Upper lobe of right lung (tissue), 1 donor: ENCODE measurements around the gene IQGAP2. TPM values are rescaled to one million over a fixed set of nuclear protein-coding genes. Genes with fewer than 3 reads are reported as not detected.

Experiments
- ATAC-seq: fragments of 200-7000 bp; cut with Tn5 transposase; one replicate; pipeline ENCODE4 v1.9.1; 2020; ENCODE audit warnings: mild to moderate bottlenecking, moderate library complexity
- DNase-seq: peaks from one replicate; pipeline ENCODE4 v3.0.0-alpha.2; 2020
- H3K27ac ChIP-seq: fragments of 200-600 bp; one replicate; pipeline ENCODE4 v1.8.0; 2022
- H3K27me3 ChIP-seq: fragments of 200-600 bp; one replicate; pipeline ENCODE4 v1.8.0; 2022; ENCODE audit warnings: mild to moderate bottlenecking
- H3K36me3 ChIP-seq: fragments of 200-600 bp; one replicate; pipeline ENCODE4 v1.8.0; 2022
- H3K4me1 ChIP-seq: fragments of 200-600 bp; one replicate; pipeline ENCODE4 v1.8.0; 2022
- H3K4me3 ChIP-seq: fragments of 200-600 bp; one replicate; pipeline ENCODE4 v1.8.0; 2022; ENCODE audit warnings: mild to moderate bottlenecking
- H3K9me3 ChIP-seq: fragments of 200-600 bp; one replicate; pipeline ENCODE4 v1.8.0; 2022
- intact Hi-C: fragments of 100-400 bp; cut with DNase I; formaldehyde crosslinking; loops from one replicate; pipeline ENCODE4 v1.11.0; 2022
- long read RNA-seq: library from polyadenylated mRNA; unstranded; transcript quantifications from one replicate; pipeline ENCODE4 v2.0.0, GENCODE V29; 2021
- total RNA-seq: library from RNA; stranded (reverse); fragmentation: NEBNext Ultra II Directional; extraction: Animal tissue kit (Norgen Biotek cat#: 25700); gene quantifications from one replicate; pipeline ENCODE4 v1.2.1, GENCODE V29; 2021
- TF ChIP-seq, protein P1 (sequence below): fragments of 200-600 bp; IDR thresholded peaks from one replicate; pipeline ENCODE4 v1.8.0; 2022; ENCODE audit warnings: antibody characterized with exemption
- donor health status: DM: no; HTN: yes; CAD: no; lungs with severe emphysema.

The IQGAP2 gene, protein sequence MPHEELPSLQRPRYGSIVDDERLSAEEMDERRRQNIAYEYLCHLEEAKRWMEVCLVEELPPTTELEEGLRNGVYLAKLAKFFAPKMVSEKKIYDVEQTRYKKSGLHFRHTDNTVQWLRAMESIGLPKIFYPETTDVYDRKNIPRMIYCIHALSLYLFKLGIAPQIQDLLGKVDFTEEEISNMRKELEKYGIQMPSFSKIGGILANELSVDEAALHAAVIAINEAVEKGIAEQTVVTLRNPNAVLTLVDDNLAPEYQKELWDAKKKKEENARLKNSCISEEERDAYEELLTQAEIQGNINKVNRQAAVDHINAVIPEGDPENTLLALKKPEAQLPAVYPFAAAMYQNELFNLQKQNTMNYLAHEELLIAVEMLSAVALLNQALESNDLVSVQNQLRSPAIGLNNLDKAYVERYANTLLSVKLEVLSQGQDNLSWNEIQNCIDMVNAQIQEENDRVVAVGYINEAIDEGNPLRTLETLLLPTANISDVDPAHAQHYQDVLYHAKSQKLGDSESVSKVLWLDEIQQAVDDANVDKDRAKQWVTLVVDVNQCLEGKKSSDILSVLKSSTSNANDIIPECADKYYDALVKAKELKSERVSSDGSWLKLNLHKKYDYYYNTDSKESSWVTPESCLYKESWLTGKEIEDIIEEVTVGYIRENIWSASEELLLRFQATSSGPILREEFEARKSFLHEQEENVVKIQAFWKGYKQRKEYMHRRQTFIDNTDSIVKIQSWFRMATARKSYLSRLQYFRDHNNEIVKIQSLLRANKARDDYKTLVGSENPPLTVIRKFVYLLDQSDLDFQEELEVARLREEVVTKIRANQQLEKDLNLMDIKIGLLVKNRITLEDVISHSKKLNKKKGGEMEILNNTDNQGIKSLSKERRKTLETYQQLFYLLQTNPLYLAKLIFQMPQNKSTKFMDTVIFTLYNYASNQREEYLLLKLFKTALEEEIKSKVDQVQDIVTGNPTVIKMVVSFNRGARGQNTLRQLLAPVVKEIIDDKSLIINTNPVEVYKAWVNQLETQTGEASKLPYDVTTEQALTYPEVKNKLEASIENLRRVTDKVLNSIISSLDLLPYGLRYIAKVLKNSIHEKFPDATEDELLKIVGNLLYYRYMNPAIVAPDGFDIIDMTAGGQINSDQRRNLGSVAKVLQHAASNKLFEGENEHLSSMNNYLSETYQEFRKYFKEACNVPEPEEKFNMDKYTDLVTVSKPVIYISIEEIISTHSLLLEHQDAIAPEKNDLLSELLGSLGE (N-terminal part only)
- 31.0 TPM for total RNA-seq
- long read RNA-seq, full-length matches to known transcripts = 11 of 32 reads
- long read RNA-seq, partial matches to known transcripts = 12 of 32 reads
- long read RNA-seq, other reads (novel, unspliced or antisense) = 9 of 32 reads

- H3K36me3 ChIP-seq = no peaks in the 10 kb centered on the region
- ATAC-seq = peak; percentile 93
- intact Hi-C loops = no loop called here
Observed at GRCh38 chr5:76402886-76403765, at the start of gene IQGAP2. IQGAP2 (plus strand) TSS chr5:76403285; CDS start chr5:76403546, 261 bp downstream.

DNA sequence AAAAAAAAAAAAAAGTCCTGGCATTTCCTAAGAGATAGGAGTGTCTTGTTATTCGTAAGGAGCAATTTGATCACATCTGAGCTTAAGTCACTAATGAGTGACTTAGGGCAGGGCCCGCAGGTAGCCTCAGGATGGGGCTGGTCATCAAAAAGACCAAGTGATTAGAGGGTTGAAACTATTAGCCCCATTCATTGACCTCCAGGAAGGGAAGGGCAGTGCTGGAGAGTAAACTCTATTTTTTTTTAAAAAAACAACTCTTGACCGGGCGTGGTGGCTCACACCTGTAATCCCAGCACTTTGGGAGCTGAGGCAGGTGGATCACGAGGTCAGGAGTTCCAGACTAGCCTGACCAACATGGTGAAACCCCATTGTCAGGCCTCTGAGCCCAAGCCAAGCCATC, 46.2 kb upstream of the IQGAP2 start:
- H3K27ac ChIP-seq = no peak overlapping the region
- ATAC-seq (no peak), DNase-seq (no peak)
- no peaks in the 10 kb centered on the region for H3K36me3 ChIP-seq
- TF ChIP-seq, protein P1, sequence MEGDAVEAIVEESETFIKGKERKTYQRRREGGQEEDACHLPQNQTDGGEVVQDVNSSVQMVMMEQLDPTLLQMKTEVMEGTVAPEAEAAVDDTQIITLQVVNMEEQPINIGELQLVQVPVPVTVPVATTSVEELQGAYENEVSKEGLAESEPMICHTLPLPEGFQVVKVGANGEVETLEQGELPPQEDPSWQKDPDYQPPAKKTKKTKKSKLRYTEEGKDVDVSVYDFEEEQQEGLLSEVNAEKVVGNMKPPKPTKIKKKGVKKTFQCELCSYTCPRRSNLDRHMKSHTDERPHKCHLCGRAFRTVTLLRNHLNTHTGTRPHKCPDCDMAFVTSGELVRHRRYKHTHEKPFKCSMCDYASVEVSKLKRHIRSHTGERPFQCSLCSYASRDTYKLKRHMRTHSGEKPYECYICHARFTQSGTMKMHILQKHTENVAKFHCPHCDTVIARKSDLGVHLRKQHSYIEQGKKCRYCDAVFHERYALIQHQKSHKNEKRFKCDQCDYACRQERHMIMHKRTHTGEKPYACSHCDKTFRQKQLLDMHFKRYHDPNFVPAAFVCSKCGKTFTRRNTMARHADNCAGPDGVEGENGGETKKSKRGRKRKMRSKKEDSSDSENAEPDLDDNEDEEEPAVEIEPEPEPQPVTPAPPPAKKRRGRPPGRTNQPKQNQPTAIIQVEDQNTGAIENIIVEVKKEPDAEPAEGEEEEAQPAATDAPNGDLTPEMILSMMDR = no peak
- H3K4me3 ChIP-seq = no peak overlapping the region
- no peaks in the 10 kb centered on the region for H3K9me3 ChIP-seq
- H3K4me1 ChIP-seq = no peaks in the 10 kb centered on the region
- H3K27me3 ChIP-seq = no peaks in the 10 kb centered on the region
- intact Hi-C loops = no loop called here

More at GRCh38 chr5:76402886-76403765, at the start of gene IQGAP2:
- DNase-seq = peak; percentile 91
- TF ChIP-seq, protein P1 = peak; percentile 78
- peak within 1 kb of the TSS; percentile 76 for H3K27ac ChIP-seq
- H3K4me1 ChIP-seq = peaks cover 10% of the 10 kb centered on the region
- no peaks in the 10 kb centered on the region for H3K9me3 ChIP-seq
- no peaks in the 10 kb centered on the region for H3K27me3 ChIP-seq
- H3K4me3 ChIP-seq = peak within 1 kb of the TSS; percentile 69

DNA sequence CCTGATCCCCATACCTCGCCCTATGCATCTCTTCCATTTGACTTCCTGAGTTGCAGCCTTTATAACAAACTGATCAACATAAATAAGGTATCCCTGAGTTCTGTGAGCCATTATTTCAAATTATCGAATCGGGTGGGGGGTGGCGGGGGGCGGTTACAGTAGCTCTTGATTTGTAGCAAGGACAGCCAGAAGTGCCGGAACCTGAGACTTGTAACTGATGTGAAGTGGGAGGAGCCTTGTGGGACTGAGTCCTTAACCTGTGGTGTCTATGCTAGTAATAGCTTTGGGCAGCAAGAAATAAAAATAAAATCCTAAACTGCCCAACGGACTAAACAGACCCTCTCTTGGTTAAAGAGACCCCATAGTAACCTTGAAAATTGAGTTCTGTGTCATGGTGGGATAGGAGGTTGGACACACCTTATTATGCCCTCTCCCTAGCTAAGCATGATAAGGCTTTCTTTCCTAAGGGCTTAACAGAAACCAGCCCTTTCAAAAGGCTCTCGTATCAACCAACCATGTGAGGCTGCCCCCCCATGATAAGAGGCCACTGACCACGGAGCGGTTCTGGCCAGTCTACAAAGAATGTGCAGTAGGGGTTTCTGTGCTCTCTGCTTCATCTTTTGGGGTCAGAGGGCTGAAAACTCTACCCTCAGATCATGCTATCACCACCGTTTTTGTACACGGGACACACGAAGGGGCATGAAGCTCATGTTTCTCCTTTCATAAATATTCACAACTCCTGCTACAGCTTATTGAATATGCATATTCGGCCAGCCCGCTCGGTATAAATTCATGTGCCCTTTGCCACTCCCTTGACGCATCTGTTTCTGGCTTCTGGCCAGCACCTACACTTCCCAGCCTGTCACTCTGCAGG, 39.5 kb upstream of the IQGAP2 start:
- TF ChIP-seq, protein P1 = no peak
- Histone ChIP-seq H3K9me3 (no peaks in the 10 kb centered on the region), H3K4me1 (no peaks in the 10 kb centered on the region), H3K4me3 (no peak overlapping the region), H3K36me3 (no peaks in the 10 kb centered on the region), H3K27me3 (no peaks in the 10 kb centered on the region), H3K27ac (no peak overlapping the region)
- ATAC-seq (no peak), DNase-seq (no peak)
- intact Hi-C loops = no loop called here

DNA sequence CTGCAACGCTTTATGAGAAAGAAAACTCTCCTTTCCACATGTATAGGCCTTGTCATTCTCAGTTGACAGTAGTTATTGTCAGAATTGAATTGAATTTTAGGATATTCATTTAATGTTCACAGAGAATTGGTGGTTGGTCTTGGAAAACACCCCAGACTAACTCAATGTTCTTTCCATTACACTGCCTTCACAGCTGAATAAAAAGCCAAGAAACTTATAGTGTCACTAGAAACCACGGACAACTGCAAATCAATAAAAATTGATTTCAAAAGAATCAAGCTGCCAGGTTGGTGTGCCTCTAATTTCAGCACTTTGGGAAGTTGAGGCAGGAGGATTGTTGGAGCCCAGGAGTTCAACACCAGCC, 38.9 kb upstream of the IQGAP2 start:
- Histone ChIP-seq H3K4me3 (no peak overlapping the region), H3K9me3 (no peaks in the 10 kb centered on the region), H3K4me1 (no peaks in the 10 kb centered on the region), H3K27me3 (no peaks in the 10 kb centered on the region), H3K27ac (no peak overlapping the region), H3K36me3 (no peaks in the 10 kb centered on the region)
- DNase-seq (no peak), ATAC-seq (no peak)
- TF ChIP-seq, protein P1 = no peak
- intact Hi-C loops = no loop called here
